GM18505 (cell line): Measurements from ENCODE around the gene DIRAS3.

ENCODE experiments used
- ATAC-seq: cut with Tn5 transposase; IDR thresholded peaks from one replicate; pipeline ENCODE4 v1.9.1; 2021; ENCODE audit not compliant: unreplicated experiment
- POLR2A ChIP-seq: IDR thresholded peaks from 4 replicates; pipeline ENCODE4 v1.6.1; 2011; ENCODE audit warnings: borderline replicate concordance; ENCODE audit not compliant: insufficient read depth, insufficient read length; ENCODE audit errors: extremely low read depth

Gene DIRAS3

GRCh38 chr1:68046885-68047658 is 3.4 kb downstream of the DIRAS3 start:
- ATAC-seq, result no peak
- TF ChIP-seq POLR2A, result no peak

- ATAC-seq, result no peak
These were observed 4.0 kb downstream of the DIRAS3 start for GRCh38 chr1:68046423-68046822.

DNA sequence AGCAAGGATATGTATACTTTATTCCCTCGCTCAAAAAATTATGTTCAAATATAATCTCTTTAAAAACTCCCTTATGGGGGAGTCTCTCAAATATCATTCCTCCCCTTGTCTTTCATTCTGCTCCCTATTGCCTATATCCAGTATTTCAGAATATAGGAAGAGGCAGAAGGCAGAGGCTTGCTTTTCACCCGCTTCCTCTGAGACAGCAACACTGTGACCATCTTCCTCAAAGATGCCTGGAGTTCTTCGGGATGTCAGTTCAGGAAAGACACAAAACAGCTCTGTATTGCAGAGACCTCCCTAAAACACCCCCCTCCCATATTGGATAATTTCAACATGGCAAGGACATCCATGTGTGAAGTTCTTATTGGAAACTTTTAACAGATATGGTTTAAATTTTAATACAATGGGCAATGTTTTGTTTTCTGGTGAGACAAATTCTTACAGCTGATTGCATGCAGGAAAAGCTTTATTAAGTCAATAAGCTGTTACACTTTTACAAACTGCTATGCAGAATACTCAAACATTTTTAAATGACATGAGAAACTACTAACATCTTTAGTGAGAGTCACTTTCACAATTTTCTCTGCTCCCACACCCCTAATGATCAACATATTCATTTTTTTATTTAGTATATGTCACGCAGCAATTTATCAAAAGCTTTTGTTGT is 4.8 kb downstream of the DIRAS3 start:
- no peak for TF ChIP-seq POLR2A
- no peak for ATAC-seq

More at GRCh38 chr1:68046423-68046822, 4.0 kb downstream of the DIRAS3 start:
- TF ChIP-seq POLR2A, result no peak

- ATAC-seq, result no peak
- no peak for TF ChIP-seq POLR2A
These were observed 6.9 kb downstream of the DIRAS3 start for GRCh38 chr1:68043443-68044090.

- ATAC-seq, result no peak
- no peak for TF ChIP-seq POLR2A
These were observed 13.5 kb downstream of the DIRAS3 start for GRCh38 chr1:68036946-68037345.

- TF ChIP-seq POLR2A, result no peak
- ATAC-seq, result no peak
These were observed 21.0 kb downstream of the DIRAS3 start for GRCh38 chr1:68029444-68029843.

DNA sequence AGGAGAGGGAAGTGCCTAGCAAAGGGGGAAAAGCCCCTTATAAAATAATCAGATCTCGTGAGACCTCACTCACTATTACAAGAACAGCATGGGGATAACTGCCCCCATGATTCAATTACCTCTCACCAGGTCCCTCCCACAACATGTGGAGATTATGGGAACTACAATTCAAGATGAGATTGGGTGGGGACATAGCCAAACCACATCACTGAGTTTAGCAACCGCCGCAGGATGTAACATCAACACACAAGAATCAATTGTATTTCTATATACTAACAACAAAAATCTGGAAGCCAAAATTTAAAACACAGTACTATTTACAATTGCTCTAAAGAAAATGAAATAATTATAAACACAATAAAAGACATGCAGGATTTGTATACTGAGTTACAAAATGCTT is 21.9 kb downstream of the DIRAS3 start:
- no peak for TF ChIP-seq POLR2A
- no peak for ATAC-seq

DNA sequence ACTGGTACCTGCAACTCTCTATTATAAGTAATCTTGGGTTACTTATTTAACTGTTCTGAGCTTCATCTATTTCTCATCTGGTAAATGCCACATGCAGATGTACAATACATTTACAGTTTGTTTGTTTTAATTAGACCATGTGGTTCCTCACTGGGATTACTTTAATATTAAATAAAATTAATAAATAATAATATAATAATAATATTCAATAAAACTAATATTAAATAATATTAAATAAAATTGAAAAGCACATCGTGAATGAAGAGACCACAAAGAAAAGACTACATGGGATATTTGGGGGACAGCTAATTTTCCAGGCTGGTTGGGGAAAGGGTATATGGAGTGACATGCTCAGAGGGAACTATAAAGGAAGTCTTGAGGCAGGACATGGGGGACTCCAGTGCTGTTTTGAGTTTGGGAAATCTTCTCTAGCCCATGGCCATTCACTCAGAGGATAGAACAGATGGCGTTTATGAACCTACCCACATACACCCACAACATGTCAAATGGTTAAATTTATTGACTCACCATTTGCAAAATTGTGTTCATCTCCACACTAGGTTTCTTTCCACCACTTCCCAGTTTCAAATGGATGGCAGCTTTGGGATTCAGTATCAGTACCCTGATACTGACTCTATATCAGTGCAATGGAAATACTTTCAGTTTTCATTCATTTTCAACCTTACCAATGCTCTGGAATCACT is 25.6 kb downstream of the DIRAS3 start:
- no peak for TF ChIP-seq POLR2A
- ATAC-seq, result no peak

DNA sequence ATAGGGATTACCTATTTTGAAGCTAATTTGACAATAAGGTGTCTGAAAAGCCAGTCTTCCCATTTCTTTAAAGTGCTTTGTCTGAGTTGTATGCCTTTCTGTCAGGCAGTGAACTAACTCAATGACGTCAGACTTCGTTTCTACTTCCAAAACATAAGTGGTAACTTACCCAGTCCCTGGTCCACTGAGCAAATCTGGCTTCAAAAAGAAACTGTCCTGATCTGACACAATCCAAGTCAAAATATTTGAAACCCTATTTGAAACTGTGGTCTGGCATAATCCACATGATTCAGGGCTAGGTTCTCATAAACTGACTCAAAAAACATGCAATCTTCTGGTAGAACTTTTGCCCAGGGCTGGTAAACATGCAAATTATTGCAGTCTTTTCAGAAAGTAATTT is 34.0 kb downstream of the DIRAS3 start:
- TF ChIP-seq POLR2A, result no peak
- no peak for ATAC-seq

GRCh38 chr1:68015971-68016370 is 34.5 kb downstream of the DIRAS3 start:
- no peak for TF ChIP-seq POLR2A
- no peak for ATAC-seq

GRCh38 chr1:68015369-68015768 is 35.1 kb downstream of the DIRAS3 start:
- ATAC-seq, result no peak
- TF ChIP-seq POLR2A, result no peak

DNA sequence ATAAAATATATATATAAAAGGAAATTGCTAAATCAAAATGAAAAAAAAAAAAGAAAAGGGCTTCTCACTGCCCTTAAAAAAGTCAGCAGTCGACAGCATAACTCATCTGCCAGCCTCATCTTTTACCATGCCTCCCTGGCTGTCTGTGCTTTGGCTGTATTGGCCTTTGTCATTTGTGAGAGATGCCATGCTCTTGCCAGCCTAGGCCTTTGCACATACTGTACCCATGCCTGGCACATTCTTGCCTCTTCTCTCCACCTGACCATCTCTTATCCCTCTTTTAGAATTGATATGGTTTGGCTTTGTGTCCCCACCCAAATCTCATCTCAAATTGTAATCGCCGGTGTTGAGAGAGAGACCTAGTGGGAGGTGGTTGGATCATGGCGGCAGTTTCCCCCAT is 37.1 kb downstream of the DIRAS3 start:
- no peak for TF ChIP-seq POLR2A

GRCh38 chr1:68011657-68012375 is 38.6 kb downstream of the DIRAS3 start:
- TF ChIP-seq POLR2A, result no peak

More for the DNA sequence above, 37.1 kb downstream of the DIRAS3 start:
- no peak for ATAC-seq

More at GRCh38 chr1:68011657-68012375, 38.6 kb downstream of the DIRAS3 start:
- ATAC-seq, result no peak
